OCI-LY3 (cell line): ENCODE results near the gene SH3TC2.

ENCODE experiments used
- H2AFZ ChIP-seq: fragments of 200-600, 300-600 bp; shearing (Covaris generic); 2 replicates; pipeline ENCODE4 v1.6.0; 2014; ENCODE audit warnings: antibody characterized with exemption, low read depth, low read length
- H3K27ac ChIP-seq: fragments of 200-600, 300-600 bp; sonication (generic); 2 replicates; pipeline ENCODE4 v1.5.1; 2014; ENCODE audit warnings: mild to moderate bottlenecking, low read length, moderate library complexity, mixed read lengths
- H3K27me3 ChIP-seq: fragments of 200-600, 300-600 bp; sonication (generic); 2 replicates; pipeline ENCODE4 v1.6.1; 2014; ENCODE audit warnings: low read depth, low read length, mixed read lengths
- H3K36me3 ChIP-seq: fragments of 200-600, 300-600 bp; sonication (generic); replicated peaks from 2 replicates; pipeline ENCODE3; 2014; ENCODE audit warnings: low read depth, low read length, mixed read lengths
- H3K4me1 ChIP-seq: fragments of 300-600, 200-600 bp; sonication (generic); 2 replicates; pipeline ENCODE4 v1.6.1; 2014; ENCODE audit warnings: low read length, mixed read lengths
- H3K4me2 ChIP-seq: fragments of 200-600, 300-600 bp; sonication (generic); 2 replicates; pipeline ENCODE4 v1.6.1; 2014; ENCODE audit warnings: low read length, mixed read lengths
- H3K4me3 ChIP-seq: fragments of 300-600, 200-600 bp; sonication (generic); 2 replicates; pipeline ENCODE4 v1.5.1; 2014; ENCODE audit warnings: antibody characterized with exemption, mild to moderate bottlenecking, low read length, moderate library complexity
- H3K79me2 ChIP-seq: fragments of 300-600, 200-600 bp; shearing (Covaris generic); 2 replicates; pipeline ENCODE4 v1.6.1; 2014; ENCODE audit warnings: mild to moderate bottlenecking, low read length, mixed read lengths
- H3K9ac ChIP-seq: fragments of 300-600, 200-600 bp; shearing (Covaris generic); 2 replicates; pipeline ENCODE4 v1.6.0; 2014; ENCODE audit warnings: mild to moderate bottlenecking, low read length, moderate library complexity
- H3K9me3 ChIP-seq: fragments of 200-600, 300-600 bp; shearing (Covaris generic); 2 replicates; pipeline ENCODE4 v1.6.1; 2014; ENCODE audit warnings: low read length, mixed read lengths; ENCODE audit not compliant: insufficient read depth
- H4K20me1 ChIP-seq: fragments of 200-600, 300-600 bp; sonication (generic); 2 replicates; pipeline ENCODE4 v1.6.1; 2016; ENCODE audit warnings: low read length, mixed read lengths; ENCODE audit not compliant: insufficient read depth
- EZH2phosphoT487 ChIP-seq: fragments of 200-600 bp; shearing (Covaris generic); IDR thresholded peaks from 2 replicates; pipeline ENCODE4 v1.6.1; 2018; ENCODE audit warnings: antibody characterized with exemption, mixed run types, low read depth
- TF ChIP-seq, protein P1 (sequence below): fragments of 200-600, 300-600 bp; sonication (generic); IDR thresholded peaks from 2 replicates; pipeline ENCODE4 v1.5.1; 2014; ENCODE audit warnings: antibody characterized with exemption, low read length, low read depth

SH3TC2 gene

GRCh38 chr5:148976569-148977381 lies 86.1 kb downstream of the SH3TC2 start:
- Histone ChIP-seq H3K4me3 (no peak overlapping the region), H2AFZ (no peak overlapping the region), H3K4me1 (no peaks in the 10 kb centered on the region), H3K9ac (no peak overlapping the region), H3K27ac (no peak overlapping the region), H3K36me3 (no peaks in the 10 kb centered on the region), H3K79me2 (no peaks in the 10 kb centered on the region), H3K4me2 (no peak overlapping the region), H3K27me3 (peaks cover 14% of the 10 kb centered on the region; the same call in 1 of the 2 replicates), H3K9me3 (no peaks in the 10 kb centered on the region), H4K20me1 (no peaks in the 10 kb centered on the region)
- TF ChIP-seq EZH2phosphoT487: no peak
- TF ChIP-seq, protein P1, sequence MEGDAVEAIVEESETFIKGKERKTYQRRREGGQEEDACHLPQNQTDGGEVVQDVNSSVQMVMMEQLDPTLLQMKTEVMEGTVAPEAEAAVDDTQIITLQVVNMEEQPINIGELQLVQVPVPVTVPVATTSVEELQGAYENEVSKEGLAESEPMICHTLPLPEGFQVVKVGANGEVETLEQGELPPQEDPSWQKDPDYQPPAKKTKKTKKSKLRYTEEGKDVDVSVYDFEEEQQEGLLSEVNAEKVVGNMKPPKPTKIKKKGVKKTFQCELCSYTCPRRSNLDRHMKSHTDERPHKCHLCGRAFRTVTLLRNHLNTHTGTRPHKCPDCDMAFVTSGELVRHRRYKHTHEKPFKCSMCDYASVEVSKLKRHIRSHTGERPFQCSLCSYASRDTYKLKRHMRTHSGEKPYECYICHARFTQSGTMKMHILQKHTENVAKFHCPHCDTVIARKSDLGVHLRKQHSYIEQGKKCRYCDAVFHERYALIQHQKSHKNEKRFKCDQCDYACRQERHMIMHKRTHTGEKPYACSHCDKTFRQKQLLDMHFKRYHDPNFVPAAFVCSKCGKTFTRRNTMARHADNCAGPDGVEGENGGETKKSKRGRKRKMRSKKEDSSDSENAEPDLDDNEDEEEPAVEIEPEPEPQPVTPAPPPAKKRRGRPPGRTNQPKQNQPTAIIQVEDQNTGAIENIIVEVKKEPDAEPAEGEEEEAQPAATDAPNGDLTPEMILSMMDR: no peak

GRCh38 chr5:148974642-148975327 lies 88.1 kb downstream of the SH3TC2 start:
- H3K9ac ChIP-seq: no peak overlapping the region
- H3K4me1 ChIP-seq: no peaks in the 10 kb centered on the region
- no peaks in the 10 kb centered on the region for H3K36me3 ChIP-seq
- H3K27me3 ChIP-seq: 0 out of 2 replicates have a peak, but pooled peaks cover 7% of the 10 kb centered on the region
- H3K4me2 ChIP-seq: no peak overlapping the region
- no peaks in the 10 kb centered on the region for H4K20me1 ChIP-seq
- no peaks in the 10 kb centered on the region for H3K9me3 ChIP-seq
- TF ChIP-seq, protein P1: no peak
- TF ChIP-seq EZH2phosphoT487: no peak
- no peaks in the 10 kb centered on the region for H3K79me2 ChIP-seq
- H2AFZ ChIP-seq: no peak overlapping the region
- H3K27ac ChIP-seq: no peak overlapping the region
- no peak overlapping the region for H3K4me3 ChIP-seq

- Histone ChIP-seq H3K27me3 (0 out of 2 replicates have a peak, but pooled peaks cover 7% of the 10 kb centered on the region), H2AFZ (no peak overlapping the region), H3K4me1 (no peaks in the 10 kb centered on the region), H3K9ac (no peak overlapping the region), H3K79me2 (no peaks in the 10 kb centered on the region), H3K27ac (no peak overlapping the region), H4K20me1 (no peaks in the 10 kb centered on the region), H3K36me3 (no peaks in the 10 kb centered on the region), H3K4me3 (no peak overlapping the region), H3K4me2 (no peak overlapping the region), H3K9me3 (no peaks in the 10 kb centered on the region)
- TF ChIP-seq, protein P1: no peak
- TF ChIP-seq EZH2phosphoT487: no peak
Observed at GRCh38 chr5:148973455-148973854, 89.4 kb downstream of the SH3TC2 start.

GRCh38 chr5:148972974-148973374 lies 89.9 kb downstream of the SH3TC2 start:
- no peak for TF ChIP-seq EZH2phosphoT487
- TF ChIP-seq, protein P1: no peak
- Histone ChIP-seq H4K20me1 (no peaks in the 10 kb centered on the region), H3K9ac (no peak overlapping the region), H3K4me1 (no peaks in the 10 kb centered on the region), H2AFZ (no peak overlapping the region), H3K27me3 (0 out of 2 replicates have a peak, but pooled peaks cover 3% of the 10 kb centered on the region), H3K4me2 (no peak overlapping the region), H3K4me3 (no peak overlapping the region), H3K9me3 (no peaks in the 10 kb centered on the region), H3K36me3 (no peaks in the 10 kb centered on the region), H3K79me2 (no peaks in the 10 kb centered on the region), H3K27ac (no peak overlapping the region)
